DMS153 treated with DMSO at 0.1 percent for 48 hours (cell line): ENCODE data around the gene ZNF483.
"Not testable (repeated sequence)": the region's sequence is repeated elsewhere in the genome, so short reads cannot be mapped to it uniquely, and the experiment has no call there.

Experiments
- DNase-seq: peaks from one replicate; lab custom pipeline; 2025; ENCODE audit not compliant: unreplicated experiment; lab: John Stamatoyannopoulos, UW

Gene ZNF483

GRCh38 chr9:111542497-111543254 lies 17.7 kb downstream of the ZNF483 start:
- no peak for DNase-seq

GRCh38 chr9:111548623-111549022 lies 23.6 kb downstream of the ZNF483 start:
- no peak for DNase-seq

GRCh38 chr9:111555425-111555824 lies 30.4 kb downstream of the ZNF483 start:
- DNase-seq, result not testable (repeated sequence)

- no peak for DNase-seq
Measured at GRCh38 chr9:111559000-111559610, 34.1 kb downstream of the ZNF483 start.

GRCh38 chr9:111561165-111561719 lies 36.3 kb downstream of the ZNF483 start:
- DNase-seq, result no peak

GRCh38 chr9:111566234-111566633 lies 41.3 kb downstream of the ZNF483 start:
- DNase-seq, result no peak

- DNase-seq, result not testable (repeated sequence)
Measured at GRCh38 chr9:111568127-111568526, 43.1 kb downstream of the ZNF483 start.

- no peak for DNase-seq
Measured at GRCh38 chr9:111572950-111573604, 48.1 kb downstream of the ZNF483 start.

GRCh38 chr9:111582888-111583287 lies 57.9 kb downstream of the ZNF483 start:
- DNase-seq, result no peak

GRCh38 chr9:111586378-111586777 lies 61.4 kb downstream of the ZNF483 start:
- DNase-seq, result no peak

GRCh38 chr9:111588846-111589245 lies 63.9 kb downstream of the ZNF483 start:
- DNase-seq, result no peak

- peak; percentile 39 for DNase-seq
Measured at GRCh38 chr9:111597852-111598732, 73.1 kb downstream of the ZNF483 start.

GRCh38 chr9:111598733-111599091 lies 73.7 kb downstream of the ZNF483 start:
- no peak for DNase-seq

GRCh38 chr9:111599092-111599954 lies 74.3 kb downstream of the ZNF483 start, which contains the start of gene PTGR1:
Gene PTGR1 (minus strand): TSS chr9:111599647. CDS start chr9:111597422, 2,225 bp downstream.
- DNase-seq, result no peak

GRCh38 chr9:111599955-111600343 lies 75.0 kb downstream of the ZNF483 start:
- no peak for DNase-seq

- DNase-seq, result no peak
Measured at GRCh38 chr9:111601237-111602018, 76.4 kb downstream of the ZNF483 start.

- no peak for DNase-seq
Measured at GRCh38 chr9:111603041-111603440, 78.1 kb downstream of the ZNF483 start.

GRCh38 chr9:111604054-111604615 lies 79.2 kb downstream of the ZNF483 start:
- DNase-seq, result no peak
